Fibroblast of peridontal ligament (primary cell): ENCODE results near the gene PHRF1.

Experiments
- DNase-seq: peaks from one replicate; pipeline ENCODE4 v3.0.0-alpha.2; 2010; ENCODE audit errors: extremely low read depth

Gene PHRF1

GRCh38 chr11:616320-617198 is 40.3 kb downstream of the PHRF1 start:
- DNase-seq, result no peak

DNA sequence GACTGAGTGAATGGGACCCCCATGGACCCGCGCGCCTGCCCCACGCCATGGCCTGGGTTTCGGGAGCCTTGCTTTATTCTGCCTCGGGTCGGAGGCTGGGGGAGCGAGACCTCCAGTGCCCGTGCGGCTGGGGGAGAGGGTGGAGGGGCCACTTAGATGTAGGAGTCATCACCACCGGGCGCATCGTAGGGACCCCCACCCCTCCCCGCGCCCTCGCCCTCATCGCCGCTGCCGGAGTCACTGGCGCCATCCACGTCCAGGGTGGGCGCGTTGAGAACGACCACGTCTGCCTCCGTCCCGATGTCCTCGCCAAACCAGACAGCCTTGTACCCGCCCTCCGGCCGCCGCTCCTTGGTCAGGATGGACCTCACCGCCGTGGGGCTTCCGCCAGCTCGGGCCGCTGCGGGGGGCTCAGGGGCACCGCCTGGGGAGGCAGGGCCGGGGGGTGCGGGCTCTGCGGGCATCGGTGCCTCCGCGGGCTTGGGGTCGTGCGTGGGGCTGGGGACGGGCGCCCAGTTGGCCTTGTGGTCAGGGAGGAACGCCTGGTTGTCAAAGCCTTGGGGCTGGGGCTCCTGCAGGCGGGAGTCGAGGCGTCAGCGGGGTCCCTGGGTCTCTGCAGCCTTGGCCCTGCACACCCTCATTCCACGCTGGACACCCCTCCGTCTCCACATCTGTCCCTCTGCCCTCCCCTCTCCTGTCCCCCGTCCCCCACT is 41.1 kb downstream of the PHRF1 start:
- no peak for DNase-seq

- no peak for DNase-seq
Observed at GRCh38 chr11:617912-618682, 41.8 kb downstream of the PHRF1 start.

GRCh38 chr11:618856-619627 is 42.8 kb downstream of the PHRF1 start:
- DNase-seq, result no peak

GRCh38 chr11:619628-620050 is 43.4 kb downstream of the PHRF1 start:
- no peak for DNase-seq

DNA sequence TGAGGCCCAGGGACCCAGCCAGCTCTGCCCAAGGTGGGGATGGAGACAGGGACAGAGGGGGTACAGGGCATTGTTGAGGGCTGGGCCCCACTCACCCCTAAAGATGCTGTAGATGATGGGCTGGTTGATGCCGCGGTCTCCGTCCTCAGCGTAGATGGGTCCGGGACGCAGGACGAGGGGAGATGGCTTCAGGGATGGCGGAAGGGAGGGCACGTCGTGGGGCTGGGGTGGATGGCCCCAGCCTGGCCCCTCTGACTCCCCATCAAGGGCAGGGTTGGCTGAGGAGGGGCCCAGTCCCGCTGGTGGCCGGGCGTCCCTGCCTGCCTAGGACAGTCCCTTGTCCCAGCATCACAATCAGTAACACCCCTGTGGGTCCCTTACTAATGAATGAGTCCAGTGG is 43.9 kb downstream of the PHRF1 start:
- DNase-seq, result no peak

GRCh38 chr11:620935-621814 is 44.9 kb downstream of the PHRF1 start:
- DNase-seq, result no peak

GRCh38 chr11:621838-622237 is 45.6 kb downstream of the PHRF1 start:
- DNase-seq, result no peak

DNA sequence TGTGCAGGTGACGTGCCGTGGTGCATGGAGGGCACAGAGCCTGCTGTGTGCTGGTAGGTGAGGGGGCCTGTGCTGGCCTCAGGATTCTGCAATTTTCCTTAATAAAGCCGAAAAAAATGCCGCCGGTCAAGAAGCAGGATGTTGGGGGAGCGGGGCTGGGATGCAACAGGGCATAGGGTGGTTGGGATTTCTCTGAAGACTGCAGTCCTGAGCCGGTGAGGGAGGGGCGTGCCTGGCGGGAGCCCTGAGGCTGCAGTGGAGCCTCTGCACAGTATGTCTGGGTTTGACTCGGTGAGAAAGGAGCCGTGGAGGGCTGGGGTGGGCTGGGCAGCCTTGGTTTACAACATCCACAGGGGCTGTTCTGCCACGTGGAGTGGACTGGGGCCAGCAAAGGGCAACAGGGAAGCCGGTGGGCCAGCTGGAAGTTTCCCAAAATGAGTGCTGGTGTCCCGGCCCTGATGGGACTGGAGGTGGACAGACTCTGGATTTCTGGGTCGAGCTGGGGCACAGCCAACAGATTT is 47.1 kb downstream of the PHRF1 start:
- DNase-seq, result no peak

- DNase-seq, result no peak
Observed at GRCh38 chr11:623999-624704, 47.9 kb downstream of the PHRF1 start.

DNA sequence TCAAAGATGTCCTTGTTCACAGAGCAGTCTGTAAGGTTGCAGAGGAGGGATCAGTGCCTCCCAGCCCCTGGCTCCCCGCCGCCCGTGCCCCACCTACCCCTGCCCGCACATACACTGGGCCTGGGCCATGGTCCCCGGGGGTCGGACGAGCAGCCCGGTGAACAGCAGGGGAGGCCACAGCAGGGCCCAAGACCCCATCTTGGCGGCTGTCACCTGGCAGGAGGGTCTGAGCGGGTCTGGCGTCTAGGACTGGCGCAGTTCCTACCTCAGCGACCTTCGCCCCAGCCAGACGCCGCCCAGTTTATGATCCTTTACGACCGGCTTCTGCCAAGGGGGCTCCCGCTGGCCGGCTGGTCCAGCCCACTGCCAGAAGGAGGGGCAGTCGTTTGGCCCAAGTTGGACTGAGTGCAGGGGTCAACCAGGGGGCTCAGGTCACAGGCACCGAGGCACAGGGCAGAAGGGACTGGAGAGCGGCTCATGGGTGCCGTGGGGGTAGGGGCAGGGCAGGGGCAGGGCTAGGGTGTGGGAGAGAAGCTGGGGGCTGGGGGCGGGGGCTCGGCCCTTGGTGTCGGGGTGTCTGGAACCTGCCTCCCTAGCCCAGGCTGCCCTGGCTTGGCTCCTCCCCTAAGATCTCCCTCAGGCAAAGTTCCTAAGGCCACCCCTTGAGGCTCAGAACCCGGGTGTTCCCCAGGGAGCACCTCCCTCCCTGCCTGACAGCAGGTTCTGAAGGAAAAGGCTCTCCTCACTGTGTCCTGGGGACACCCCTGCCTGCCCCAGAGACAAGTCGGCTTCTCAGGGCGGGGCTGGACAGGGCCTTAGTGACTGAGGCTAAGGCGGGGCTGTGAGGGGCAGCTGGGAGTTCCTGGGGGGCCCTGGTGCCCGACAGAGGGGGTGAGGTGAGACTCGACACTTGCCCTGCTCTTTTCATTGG is 48.7 kb downstream of the PHRF1 start, which contains the start of gene CDHR5:
Gene CDHR5 (minus strand): TSS at position 251 of the 931 bp plus-strand sequence. CDS start 53 bp downstream, at position 198.
- no peak for DNase-seq

- no peak for DNase-seq
Observed at GRCh38 chr11:625636-626268, 49.5 kb downstream of the PHRF1 start.

DNA sequence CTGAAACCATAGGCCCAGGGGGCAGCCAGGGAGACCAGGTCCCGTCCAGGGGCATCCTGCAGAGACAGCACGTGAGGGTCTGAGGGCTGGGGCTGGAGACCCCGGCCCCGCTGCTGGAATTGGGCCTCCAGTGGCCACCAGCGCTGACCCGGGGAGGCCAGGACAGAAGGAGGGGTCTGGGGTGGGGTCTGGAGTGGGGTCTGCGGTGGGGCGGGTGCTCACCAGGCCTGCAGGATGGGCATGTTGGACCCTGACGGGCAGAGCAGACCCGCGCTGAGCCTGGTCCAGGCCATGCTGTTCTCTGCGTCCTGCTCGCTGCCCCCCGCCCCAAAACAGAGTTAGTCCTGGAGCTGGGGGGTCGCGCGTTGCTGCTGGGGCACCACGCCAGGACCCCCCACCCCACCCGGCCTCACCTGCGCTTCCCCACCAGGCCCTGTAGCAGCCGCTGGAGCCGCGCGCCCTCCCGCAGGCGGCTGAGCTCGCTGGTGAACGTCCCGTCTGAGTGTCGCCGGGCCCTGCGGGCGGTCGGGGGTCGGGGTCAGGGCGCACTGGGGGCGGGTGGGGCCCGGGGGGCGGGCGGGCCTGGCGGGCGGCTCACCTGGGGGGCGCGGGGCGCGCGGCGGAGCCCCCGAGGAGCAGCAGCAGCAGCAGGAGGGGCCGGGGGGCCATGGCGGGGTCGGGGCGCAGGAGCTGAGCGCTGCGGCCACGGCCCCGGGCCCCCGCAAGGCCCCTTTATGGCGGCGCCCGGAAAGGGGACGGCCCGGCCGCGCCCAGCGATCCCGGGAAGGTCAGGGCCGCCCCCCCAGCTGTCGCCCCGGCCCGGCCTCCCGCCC is 50.4 kb downstream of the PHRF1 start, which contains the start of gene SCT:
Gene SCT (minus strand): TSS at position 707 of the 833 bp plus-strand sequence. CDS start 38 bp downstream, at position 669.
- no peak for DNase-seq

- no peak for DNase-seq
Observed at GRCh38 chr11:627308-627576, 51.0 kb downstream of the PHRF1 start.

- DNase-seq, result no peak
Observed at GRCh38 chr11:628056-628455, 51.8 kb downstream of the PHRF1 start.

- DNase-seq, result no peak
Observed at GRCh38 chr11:629237-629583, 52.9 kb downstream of the PHRF1 start.

DNA sequence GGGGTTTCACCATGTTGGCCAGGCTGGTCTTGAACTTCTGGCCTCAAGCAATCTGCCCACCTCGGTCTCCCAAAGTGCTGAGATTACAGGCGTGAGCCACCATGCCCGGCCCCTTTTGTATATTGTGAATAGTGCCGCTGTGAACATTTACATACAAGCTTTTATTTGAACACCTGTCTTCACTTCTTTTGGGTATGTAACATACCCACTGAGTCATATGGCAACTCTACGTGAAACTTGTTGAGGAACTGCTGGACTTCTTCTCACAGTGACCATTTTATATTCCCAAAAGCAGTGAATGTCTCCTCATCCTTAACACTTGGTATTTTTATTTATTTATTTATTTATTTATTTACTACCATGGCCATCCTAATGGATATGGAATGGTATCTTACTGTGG is 54.6 kb downstream of the PHRF1 start:
- no peak for DNase-seq
